WTC11 (cell line): ENCODE data around the gene GPC1. TPM values are rescaled to one million over a fixed set of nuclear protein-coding genes. Genes with fewer than 3 reads are reported as not detected.

ENCODE experiments used
- ATAC-seq: fragments of 200-7000 bp; cut with Tn5 transposase; 2 replicates; pipeline ENCODE4 v1.10.0; 2021; ENCODE audit warnings: mild to moderate bottlenecking, moderate library complexity
- CTCF ChIA-PET: fragments of 300-600 bp; sonication (Branson Sonifier 250); formaldehyde crosslinking; loops from one replicate; lab custom pipeline; 2021; ENCODE audit warnings: antibody characterized with exemption; lab: Charles Lee
- POLR2A ChIA-PET: fragments of 350-600 bp; sonication (Branson Sonifier 250); formaldehyde crosslinking; loops from one replicate; lab custom pipeline; 2021; ENCODE audit warnings: antibody characterized with exemption; lab: Charles Lee
- DNase-seq: peaks from one replicate; pipeline ENCODE4 v3.0.0; 2021; ENCODE audit warnings: low spot score
- H3K27ac Mint-ChIP-seq: 2 replicates; pipeline ENCODE4 v1.8.0; 2021; ENCODE audit warnings: mixed read lengths
- H3K27me3 Mint-ChIP-seq: 2 replicates; pipeline ENCODE4 v1.8.0; 2021; ENCODE audit warnings: low read depth, mild to moderate bottlenecking, moderate library complexity, mixed read lengths
- H3K36me3 Mint-ChIP-seq: 2 replicates; pipeline ENCODE4 v1.8.0; 2021; ENCODE audit warnings: mixed read lengths
- H3K4me1 Mint-ChIP-seq: 2 replicates; pipeline ENCODE4 v1.8.0; 2022; ENCODE audit warnings: mixed read lengths
- H3K4me3 Mint-ChIP-seq: 2 replicates; pipeline ENCODE4 v1.8.0; 2021; ENCODE audit warnings: mild to moderate bottlenecking, moderate library complexity, mixed read lengths
- H3K9me3 Mint-ChIP-seq: 2 replicates; pipeline ENCODE4 v1.8.0; 2021; ENCODE audit warnings: mixed read lengths
- ARID4B ChIP-seq: sonication (generic); formaldehyde crosslinking; IDR thresholded peaks from 2 replicates; pipeline ENCODE4 v1.8.0; 2023; ENCODE audit warnings: missing genetic modification reagents, mild to moderate bottlenecking, borderline replicate concordance
- ATF1 ChIP-seq: sonication (generic); formaldehyde crosslinking; IDR thresholded peaks from 2 replicates; pipeline ENCODE4 v1.8.1; 2023; ENCODE audit warnings: mild to moderate bottlenecking, moderate library complexity, missing genetic modification reagents
- CREM ChIP-seq: sonication (generic); formaldehyde crosslinking; IDR thresholded peaks from 2 replicates; pipeline ENCODE4 v1.8.1; 2022; ENCODE audit warnings: mild to moderate bottlenecking, missing genetic modification reagents, moderate library complexity
- E2F5 ChIP-seq: sonication (generic); formaldehyde crosslinking; IDR thresholded peaks from 2 replicates; pipeline ENCODE4 v1.8.1; 2022; ENCODE audit warnings: mild to moderate bottlenecking, moderate library complexity, missing genetic modification reagents
- ELF4 ChIP-seq: sonication (generic); formaldehyde crosslinking; IDR thresholded peaks from 2 replicates; pipeline ENCODE4 v1.8.1; 2022; ENCODE audit warnings: low read depth, mild to moderate bottlenecking, moderate library complexity, missing genetic modification reagents
- EMX1 ChIP-seq: fragments of 250-450 bp; sonication (Bioruptor Pico); IDR thresholded peaks from 2 replicates; pipeline ENCODE4 v1.8.0; 2021; ENCODE audit warnings: mild to moderate bottlenecking
- FOXP1 ChIP-seq: sonication (generic); formaldehyde crosslinking; IDR thresholded peaks from 2 replicates; pipeline ENCODE4 v1.8.0; 2022; ENCODE audit warnings: missing genetic modification reagents, mild to moderate bottlenecking, moderate library complexity, borderline replicate concordance
- HMGA2 ChIP-seq: fragments of 250-450 bp; sonication (Bioruptor Pico); IDR thresholded peaks from 2 replicates; pipeline ENCODE4 v1.4.0; 2021; ENCODE audit warnings: mild to moderate bottlenecking, moderate library complexity
- NR2C2 ChIP-seq: sonication (generic); formaldehyde crosslinking; IDR thresholded peaks from 2 replicates; pipeline ENCODE4 v1.8.0; 2022; ENCODE audit warnings: mild to moderate bottlenecking, missing genetic modification reagents
- RELA ChIP-seq: sonication (generic); formaldehyde crosslinking; IDR thresholded peaks from 2 replicates; pipeline ENCODE4 v1.8.1; 2022; ENCODE audit warnings: missing genetic modification reagents, mild to moderate bottlenecking, borderline replicate concordance
- RORB ChIP-seq: fragments of 250-450 bp; sonication (Bioruptor Pico); IDR thresholded peaks from 2 replicates; pipeline ENCODE4 v1.9.0; 2021; ENCODE audit warnings: mild to moderate bottlenecking
- SOX15 ChIP-seq: fragments of 250-450 bp; sonication (Bioruptor Pico); IDR thresholded peaks from 2 replicates; pipeline ENCODE4 v1.9.0; 2021; ENCODE audit warnings: mild to moderate bottlenecking
- TCF7 ChIP-seq: sonication (generic); formaldehyde crosslinking; IDR thresholded peaks from 2 replicates; pipeline ENCODE4 v1.8.0; 2022; ENCODE audit warnings: mild to moderate bottlenecking, low read depth, missing genetic modification reagents, moderate library complexity
- ZNF138 ChIP-seq: sonication (generic); formaldehyde crosslinking; conservative IDR thresholded peaks from 2 replicates; pipeline ENCODE4 v1.8.1; 2022; ENCODE audit warnings: mild to moderate bottlenecking, moderate library complexity, missing genetic modification reagents
- ZNF232 ChIP-seq: sonication (generic); formaldehyde crosslinking; IDR thresholded peaks from 2 replicates; pipeline ENCODE4 v1.8.0; 2022; ENCODE audit warnings: mild to moderate bottlenecking, missing genetic modification reagents
- ZNF281 ChIP-seq: sonication (generic); formaldehyde crosslinking; IDR thresholded peaks from 2 replicates; pipeline ENCODE4 v1.8.0; 2023; ENCODE audit warnings: mild to moderate bottlenecking, missing genetic modification reagents
- ZNF396 ChIP-seq: fragments of 250-450 bp; sonication (Bioruptor Pico); IDR thresholded peaks from 2 replicates; pipeline ENCODE4 v1.8.0; 2021; ENCODE audit warnings: mild to moderate bottlenecking, moderate library complexity, borderline replicate concordance
- ZNF512 ChIP-seq: sonication (generic); formaldehyde crosslinking; IDR thresholded peaks from 2 replicates; pipeline ENCODE4 v1.8.1; 2022; ENCODE audit warnings: missing genetic modification reagents, borderline replicate concordance
- total RNA-seq: library from RNA; stranded (reverse); gene quantifications from 3 replicates; pipeline ENCODE4 v1.2.3, GENCODE V29; 2021
- TF ChIP-seq, protein P1 (sequence below): fragments of 250-450 bp; sonication (Bioruptor Pico); IDR thresholded peaks from 2 replicates; pipeline ENCODE4 v1.9.0; 2021; ENCODE audit warnings: mild to moderate bottlenecking
- TF ChIP-seq, protein P2 (sequence below): fragments of 250-450 bp; sonication (Bioruptor Pico); IDR thresholded peaks from 2 replicates; pipeline ENCODE4 v1.9.0; 2021; ENCODE audit warnings: mild to moderate bottlenecking

Gene GPC1
- total RNA-seq, 1 experiment from 2014 or later: 41.5 TPM

GRCh38 chr2:240465765-240466578, 30.5 kb downstream of the GPC1 start:
- POLR2A ChIA-PET: no interaction called here
- H3K36me3 Mint-ChIP-seq: peaks cover 7% of the 10 kb centered on the region; the same call in 1 of the 2 replicates
- no peak overlapping the region for H3K27ac Mint-ChIP-seq
- DNase-seq (no peak), ATAC-seq (no peak)
- no peak overlapping the region for H3K4me3 Mint-ChIP-seq
- TF ChIP-seq ZNF281 (CRISPR knock-in tag): no peak
- no peak for TF ChIP-seq FOXP1
- TF ChIP-seq ELF4 (CRISPR knock-in tag): no peak
- TF ChIP-seq RORB (CRISPR knock-in tag): no peak
- TF ChIP-seq TCF7 (CRISPR knock-in tag): no peak
- no peak for TF ChIP-seq CREM (CRISPR knock-in tag)
- TF ChIP-seq RELA: no peak
- TF ChIP-seq HMGA2 (CRISPR knock-in tag): no peak
- no peak for TF ChIP-seq EMX1 (CRISPR knock-in tag)
- no peak for TF ChIP-seq ZNF232 (CRISPR knock-in tag)
- TF ChIP-seq, protein P1, sequence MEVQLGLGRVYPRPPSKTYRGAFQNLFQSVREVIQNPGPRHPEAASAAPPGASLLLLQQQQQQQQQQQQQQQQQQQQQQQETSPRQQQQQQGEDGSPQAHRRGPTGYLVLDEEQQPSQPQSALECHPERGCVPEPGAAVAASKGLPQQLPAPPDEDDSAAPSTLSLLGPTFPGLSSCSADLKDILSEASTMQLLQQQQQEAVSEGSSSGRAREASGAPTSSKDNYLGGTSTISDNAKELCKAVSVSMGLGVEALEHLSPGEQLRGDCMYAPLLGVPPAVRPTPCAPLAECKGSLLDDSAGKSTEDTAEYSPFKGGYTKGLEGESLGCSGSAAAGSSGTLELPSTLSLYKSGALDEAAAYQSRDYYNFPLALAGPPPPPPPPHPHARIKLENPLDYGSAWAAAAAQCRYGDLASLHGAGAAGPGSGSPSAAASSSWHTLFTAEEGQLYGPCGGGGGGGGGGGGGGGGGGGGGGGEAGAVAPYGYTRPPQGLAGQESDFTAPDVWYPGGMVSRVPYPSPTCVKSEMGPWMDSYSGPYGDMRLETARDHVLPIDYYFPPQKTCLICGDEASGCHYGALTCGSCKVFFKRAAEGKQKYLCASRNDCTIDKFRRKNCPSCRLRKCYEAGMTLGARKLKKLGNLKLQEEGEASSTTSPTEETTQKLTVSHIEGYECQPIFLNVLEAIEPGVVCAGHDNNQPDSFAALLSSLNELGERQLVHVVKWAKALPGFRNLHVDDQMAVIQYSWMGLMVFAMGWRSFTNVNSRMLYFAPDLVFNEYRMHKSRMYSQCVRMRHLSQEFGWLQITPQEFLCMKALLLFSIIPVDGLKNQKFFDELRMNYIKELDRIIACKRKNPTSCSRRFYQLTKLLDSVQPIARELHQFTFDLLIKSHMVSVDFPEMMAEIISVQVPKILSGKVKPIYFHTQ (CRISPR knock-in tag): no peak
- no peak for TF ChIP-seq ZNF512 (CRISPR knock-in tag)
- TF ChIP-seq, protein P2, sequence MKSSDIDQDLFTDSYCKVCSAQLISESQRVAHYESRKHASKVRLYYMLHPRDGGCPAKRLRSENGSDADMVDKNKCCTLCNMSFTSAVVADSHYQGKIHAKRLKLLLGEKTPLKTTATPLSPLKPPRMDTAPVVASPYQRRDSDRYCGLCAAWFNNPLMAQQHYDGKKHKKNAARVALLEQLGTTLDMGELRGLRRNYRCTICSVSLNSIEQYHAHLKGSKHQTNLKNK: no peak
- CTCF ChIA-PET: interaction anchor here (0.6 to 2.4 kb wide), 2 partner anchors 10 to 32 kb away, joined by 3 to 7 read pairs; no protein-coding TSS in a partner anchor
- no peaks in the 10 kb centered on the region for H3K9me3 Mint-ChIP-seq
- H3K27me3 Mint-ChIP-seq: peaks cover 15% of the 10 kb centered on the region
- H3K4me1 Mint-ChIP-seq: no peaks in the 10 kb centered on the region

DNA sequence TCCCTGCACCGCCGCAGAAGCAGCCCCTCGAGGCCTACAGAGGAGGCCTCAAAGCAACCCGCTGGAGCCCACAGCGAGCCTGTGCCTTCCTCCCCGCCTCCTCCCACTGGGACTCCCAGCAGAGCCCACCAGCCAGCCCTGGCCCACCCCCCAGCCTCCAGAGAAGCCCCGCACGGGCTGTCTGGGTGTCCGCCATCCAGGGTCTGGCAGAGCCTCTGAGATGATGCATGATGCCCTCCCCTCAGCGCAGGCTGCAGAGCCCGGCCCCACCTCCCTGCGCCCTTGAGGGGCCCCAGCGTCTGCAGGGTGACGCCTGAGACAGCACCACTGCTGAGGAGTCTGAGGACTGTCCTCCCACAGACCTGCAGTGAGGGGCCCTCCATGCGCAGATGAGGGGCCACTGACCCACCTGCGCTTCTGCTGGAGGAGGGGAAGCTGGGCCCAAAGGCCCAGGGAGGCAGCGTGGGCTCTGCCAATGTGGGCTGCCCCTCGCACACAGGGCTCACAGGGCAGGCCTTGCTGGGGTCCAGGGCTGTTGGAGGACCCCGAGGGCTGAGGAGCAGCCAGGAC, 31.2 kb downstream of the GPC1 start:
- Mint-ChIP-seq H3K27ac (no peak overlapping the region), H3K4me3 (no peak overlapping the region), H3K4me1 (no peaks in the 10 kb centered on the region), H3K36me3 (peaks cover 7% of the 10 kb centered on the region; the same call in 1 of the 2 replicates), H3K9me3 (no peaks in the 10 kb centered on the region), H3K27me3 (peaks cover 19% of the 10 kb centered on the region)
- CTCF ChIA-PET: interaction anchor here (0.6 to 2.4 kb wide), 3 partner anchors 8 to 31 kb away, joined by 3 to 7 read pairs (median 3); no protein-coding TSS in a partner anchor
- DNase-seq (peak; percentile 5), ATAC-seq (no peak)
- POLR2A ChIA-PET: no interaction called here
- no peak for TF ChIP-seq NR2C2
- TF ChIP-seq SOX15 (CRISPR knock-in tag): no peak
- TF ChIP-seq E2F5 (CRISPR knock-in tag): no peak
- no peak for TF ChIP-seq ARID4B (CRISPR knock-in tag)
- TF ChIP-seq ZNF396 (CRISPR knock-in tag): no peak
- no peak for TF ChIP-seq ZNF138
- TF ChIP-seq ATF1: no peak
